GM23338 (cell line): ENCODE results near the gene EPHB2. TPM values are rescaled to one million over a fixed set of nuclear protein-coding genes. Genes with fewer than 3 reads are reported as not detected.
A peak's percentile ranks its signal among the peaks of the same experiment; 100 is the strongest.

ENCODE experiments used
- ATAC-seq: fragments of 200-7000 bp; cut with Tn5 transposase; 3 replicates; pipeline ENCODE4 v1.9.1; 2020
- DNase-seq: peaks from one replicate; pipeline ENCODE4 v3.0.0-alpha.2; 2015; ENCODE audit warnings: low spot score
- H2AFZ ChIP-seq: fragments of 200-600 bp; sonication (generic); 2 replicates; pipeline ENCODE4 v1.8.0; 2016; ENCODE audit warnings: antibody characterized with exemption, mild to moderate bottlenecking, moderate library complexity
- H3F3A ChIP-seq: fragments of 200-600 bp; sonication (generic); replicated peaks from 2 replicates; pipeline ENCODE4 v1.8.0; 2017; ENCODE audit warnings: antibody characterized with exemption, mixed run types, low read depth
- H3K27ac ChIP-seq: fragments of 200-600 bp; sonication (generic); 2 replicates; pipeline ENCODE4 v1.6.1; 2016; ENCODE audit warnings: low read depth
- H3K27me3 ChIP-seq: fragments of 200-600 bp; sonication (generic); 2 replicates; pipeline ENCODE4 v1.8.0; 2016; ENCODE audit warnings: mild to moderate bottlenecking, mixed run types, moderate library complexity; ENCODE audit not compliant: insufficient read depth
- H3K36me3 ChIP-seq: fragments of 200-600 bp; sonication (generic); 2 replicates; pipeline ENCODE4 v1.8.0; 2016; ENCODE audit warnings: mild to moderate bottlenecking; ENCODE audit not compliant: insufficient read depth
- H3K4me1 ChIP-seq: fragments of 200-600 bp; sonication (generic); 2 replicates; pipeline ENCODE4 v1.8.0; 2016; ENCODE audit warnings: mild to moderate bottlenecking, moderate library complexity; ENCODE audit not compliant: insufficient read depth
- H3K4me2 ChIP-seq: fragments of 200-600 bp; sonication (generic); 2 replicates; pipeline ENCODE4 v1.7.1; 2017; ENCODE audit warnings: mixed run types
- H3K4me3 ChIP-seq: fragments of 200-600 bp; sonication (generic); 2 replicates; pipeline ENCODE4 v1.6.1; 2016; ENCODE audit warnings: mixed run types
- H3K79me2 ChIP-seq: fragments of 200-600 bp; sonication (generic); replicated peaks from 2 replicates; pipeline ENCODE4 v1.8.0; 2017; ENCODE audit warnings: mild to moderate bottlenecking; ENCODE audit not compliant: insufficient read depth
- H3K9me2 ChIP-seq: fragments of 200-600 bp; sonication (generic); 2 replicates; pipeline ENCODE4 v1.8.0; 2017; ENCODE audit not compliant: insufficient read depth
- H4K20me1 ChIP-seq: fragments of 200-600 bp; sonication (generic); replicated peaks from 2 replicates; pipeline ENCODE4 v1.8.0; 2017; ENCODE audit warnings: mild to moderate bottlenecking; ENCODE audit not compliant: insufficient read depth
- H3K27ac Mint-ChIP-seq: 2 replicates; pipeline ENCODE4 v1.8.0; 2020; ENCODE audit warnings: inconsistent platforms, mild to moderate bottlenecking, moderate library complexity, mixed read lengths
- H3K27me3 Mint-ChIP-seq: 3 replicates; pipeline ENCODE4 v1.8.0; 2022; ENCODE audit warnings: low read depth, mild to moderate bottlenecking, moderate library complexity, mixed read lengths, inconsistent platforms; ENCODE audit not compliant: insufficient read depth, poor library complexity
- H3K36me3 Mint-ChIP-seq: 3 replicates; pipeline ENCODE4 v1.8.0; 2021; ENCODE audit warnings: low read depth, mild to moderate bottlenecking, inconsistent platforms, moderate library complexity, mixed read lengths
- H3K4me1 Mint-ChIP-seq: 3 replicates; pipeline ENCODE4 v1.8.0; 2020; ENCODE audit warnings: mild to moderate bottlenecking, inconsistent platforms, mixed read lengths
- H3K4me3 Mint-ChIP-seq: 3 replicates; pipeline ENCODE4 v1.8.0; 2021; ENCODE audit warnings: moderate library complexity, mild to moderate bottlenecking, inconsistent platforms, mixed read lengths
- H3K9me3 Mint-ChIP-seq: 3 replicates; pipeline ENCODE4 v1.8.0; 2020; ENCODE audit warnings: moderate library complexity, mild to moderate bottlenecking, inconsistent platforms, mixed read lengths
- EZH2phosphoT487 ChIP-seq: fragments of 200-600 bp; sonication (generic); IDR thresholded peaks from one replicate; pipeline ENCODE4 v1.8.1; 2018; ENCODE audit warnings: antibody characterized with exemption; ENCODE audit not compliant: unreplicated experiment
- POLR2AphosphoS5 ChIP-seq: IDR thresholded peaks from 2 replicates; pipeline ENCODE4 v1.6.1; 2016; ENCODE audit warnings: antibody characterized with exemption, low read depth
- STAT1 ChIP-seq: IDR thresholded peaks from one replicate; pipeline ENCODE4 v1.6.1; 2016; ENCODE audit warnings: antibody characterized with exemption; ENCODE audit not compliant: unreplicated experiment
- ZNF331 ChIP-seq: fragments of 250-450 bp; sonication (Bioruptor Pico); IDR thresholded peaks from 2 replicates; pipeline ENCODE4 v1.5.0; 2020; ENCODE audit warnings: low read depth, mild to moderate bottlenecking, moderate library complexity
- polyA plus RNA-seq: library from polyadenylated mRNA; unstranded; fragments of >200 nt; fragmentation: Nextera tagmentation; extraction: Ambion mirVana; gene quantifications from 2 replicates; pipeline ENCODE4 v1.2.1, GENCODE V29; 2016
- total RNA-seq: library from RNA; depleted of rRNA; stranded (reverse); fragments of >200 nt; shearing (Covaris generic); gene quantifications from 2 replicates; pipeline ENCODE4 v1.2.3, GENCODE V29; 2014
- TF ChIP-seq, protein P1 (sequence below): IDR thresholded peaks from 2 replicates; pipeline ENCODE4 v1.6.1; 2016; ENCODE audit warnings: antibody characterized with exemption
- TF ChIP-seq, protein P2 (sequence below): fragments of 250-450 bp; sonication (Bioruptor Pico); IDR thresholded peaks from 2 replicates; pipeline ENCODE4 v1.5.0; 2020; ENCODE audit warnings: mild to moderate bottlenecking, moderate library complexity

EPHB2 gene
- total and polyA plus RNA-seq, 2 experiments from 2014 or later: 4.1 to 20.1 TPM

DNA sequence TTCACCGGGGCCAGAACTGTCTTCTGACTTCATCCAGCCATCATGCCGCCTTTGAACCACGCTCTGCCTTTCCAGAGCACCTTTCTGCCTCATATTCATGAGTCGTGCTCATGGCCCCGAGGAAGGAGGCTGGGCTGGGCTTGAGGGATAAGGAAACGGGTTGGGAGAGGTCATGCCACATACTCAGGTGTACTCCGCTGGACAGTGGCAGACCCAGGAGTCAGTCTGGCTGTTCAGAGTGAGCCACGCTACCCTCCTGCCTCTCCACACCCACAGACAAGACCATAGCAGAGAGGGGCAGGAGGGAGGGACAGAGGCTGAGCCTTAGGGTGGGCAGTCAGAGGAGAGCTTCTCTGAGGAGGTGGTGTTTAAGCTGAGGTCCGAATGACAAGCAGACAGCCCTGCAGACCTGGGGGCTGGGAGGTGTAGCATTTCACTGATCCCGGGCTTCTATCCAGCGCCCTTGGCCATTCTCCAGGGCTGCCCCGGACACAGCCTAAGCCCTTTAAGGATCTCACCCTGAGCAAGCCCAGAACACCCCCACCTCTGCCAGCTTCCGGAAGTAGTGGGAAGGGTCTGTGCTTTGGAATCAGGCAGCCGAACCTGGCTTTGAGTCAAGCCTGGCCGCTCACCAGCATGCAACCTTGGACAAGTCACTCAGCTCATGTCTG lies 159.7 kb downstream of the EPHB2 start:
- ATAC-seq: peak; percentile 64
- H3K4me3 Mint-ChIP-seq: no peak overlapping the region
- DNase-seq: no peak
- peaks cover 3% of the 10 kb centered on the region for H3K27me3 Mint-ChIP-seq
- Histone ChIP-seq H3K4me1 (no peaks in the 10 kb centered on the region), H3F3A (no peaks in the 10 kb centered on the region), H3K79me2 (no peaks in the 10 kb centered on the region), H3K4me2 (no peak overlapping the region), H3K9me2 (no peaks in the 10 kb centered on the region), H3K36me3 (no peaks in the 10 kb centered on the region), H3K4me3 (no peak overlapping the region), H3K27ac (no peak overlapping the region), H2AFZ (no peak overlapping the region), H3K27me3 (no peaks in the 10 kb centered on the region), H4K20me1 (no peaks in the 10 kb centered on the region)
- peaks cover 9% of the 10 kb centered on the region for H3K4me1 Mint-ChIP-seq
- no peak overlapping the region for H3K27ac Mint-ChIP-seq
- peaks cover 3% of the 10 kb centered on the region; the same call in 2 of the 3 replicates for H3K36me3 Mint-ChIP-seq
- TF ChIP-seq, protein P1, sequence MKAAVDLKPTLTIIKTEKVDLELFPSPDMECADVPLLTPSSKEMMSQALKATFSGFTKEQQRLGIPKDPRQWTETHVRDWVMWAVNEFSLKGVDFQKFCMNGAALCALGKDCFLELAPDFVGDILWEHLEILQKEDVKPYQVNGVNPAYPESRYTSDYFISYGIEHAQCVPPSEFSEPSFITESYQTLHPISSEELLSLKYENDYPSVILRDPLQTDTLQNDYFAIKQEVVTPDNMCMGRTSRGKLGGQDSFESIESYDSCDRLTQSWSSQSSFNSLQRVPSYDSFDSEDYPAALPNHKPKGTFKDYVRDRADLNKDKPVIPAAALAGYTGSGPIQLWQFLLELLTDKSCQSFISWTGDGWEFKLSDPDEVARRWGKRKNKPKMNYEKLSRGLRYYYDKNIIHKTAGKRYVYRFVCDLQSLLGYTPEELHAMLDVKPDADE: no peak
- TF ChIP-seq, protein P2, sequence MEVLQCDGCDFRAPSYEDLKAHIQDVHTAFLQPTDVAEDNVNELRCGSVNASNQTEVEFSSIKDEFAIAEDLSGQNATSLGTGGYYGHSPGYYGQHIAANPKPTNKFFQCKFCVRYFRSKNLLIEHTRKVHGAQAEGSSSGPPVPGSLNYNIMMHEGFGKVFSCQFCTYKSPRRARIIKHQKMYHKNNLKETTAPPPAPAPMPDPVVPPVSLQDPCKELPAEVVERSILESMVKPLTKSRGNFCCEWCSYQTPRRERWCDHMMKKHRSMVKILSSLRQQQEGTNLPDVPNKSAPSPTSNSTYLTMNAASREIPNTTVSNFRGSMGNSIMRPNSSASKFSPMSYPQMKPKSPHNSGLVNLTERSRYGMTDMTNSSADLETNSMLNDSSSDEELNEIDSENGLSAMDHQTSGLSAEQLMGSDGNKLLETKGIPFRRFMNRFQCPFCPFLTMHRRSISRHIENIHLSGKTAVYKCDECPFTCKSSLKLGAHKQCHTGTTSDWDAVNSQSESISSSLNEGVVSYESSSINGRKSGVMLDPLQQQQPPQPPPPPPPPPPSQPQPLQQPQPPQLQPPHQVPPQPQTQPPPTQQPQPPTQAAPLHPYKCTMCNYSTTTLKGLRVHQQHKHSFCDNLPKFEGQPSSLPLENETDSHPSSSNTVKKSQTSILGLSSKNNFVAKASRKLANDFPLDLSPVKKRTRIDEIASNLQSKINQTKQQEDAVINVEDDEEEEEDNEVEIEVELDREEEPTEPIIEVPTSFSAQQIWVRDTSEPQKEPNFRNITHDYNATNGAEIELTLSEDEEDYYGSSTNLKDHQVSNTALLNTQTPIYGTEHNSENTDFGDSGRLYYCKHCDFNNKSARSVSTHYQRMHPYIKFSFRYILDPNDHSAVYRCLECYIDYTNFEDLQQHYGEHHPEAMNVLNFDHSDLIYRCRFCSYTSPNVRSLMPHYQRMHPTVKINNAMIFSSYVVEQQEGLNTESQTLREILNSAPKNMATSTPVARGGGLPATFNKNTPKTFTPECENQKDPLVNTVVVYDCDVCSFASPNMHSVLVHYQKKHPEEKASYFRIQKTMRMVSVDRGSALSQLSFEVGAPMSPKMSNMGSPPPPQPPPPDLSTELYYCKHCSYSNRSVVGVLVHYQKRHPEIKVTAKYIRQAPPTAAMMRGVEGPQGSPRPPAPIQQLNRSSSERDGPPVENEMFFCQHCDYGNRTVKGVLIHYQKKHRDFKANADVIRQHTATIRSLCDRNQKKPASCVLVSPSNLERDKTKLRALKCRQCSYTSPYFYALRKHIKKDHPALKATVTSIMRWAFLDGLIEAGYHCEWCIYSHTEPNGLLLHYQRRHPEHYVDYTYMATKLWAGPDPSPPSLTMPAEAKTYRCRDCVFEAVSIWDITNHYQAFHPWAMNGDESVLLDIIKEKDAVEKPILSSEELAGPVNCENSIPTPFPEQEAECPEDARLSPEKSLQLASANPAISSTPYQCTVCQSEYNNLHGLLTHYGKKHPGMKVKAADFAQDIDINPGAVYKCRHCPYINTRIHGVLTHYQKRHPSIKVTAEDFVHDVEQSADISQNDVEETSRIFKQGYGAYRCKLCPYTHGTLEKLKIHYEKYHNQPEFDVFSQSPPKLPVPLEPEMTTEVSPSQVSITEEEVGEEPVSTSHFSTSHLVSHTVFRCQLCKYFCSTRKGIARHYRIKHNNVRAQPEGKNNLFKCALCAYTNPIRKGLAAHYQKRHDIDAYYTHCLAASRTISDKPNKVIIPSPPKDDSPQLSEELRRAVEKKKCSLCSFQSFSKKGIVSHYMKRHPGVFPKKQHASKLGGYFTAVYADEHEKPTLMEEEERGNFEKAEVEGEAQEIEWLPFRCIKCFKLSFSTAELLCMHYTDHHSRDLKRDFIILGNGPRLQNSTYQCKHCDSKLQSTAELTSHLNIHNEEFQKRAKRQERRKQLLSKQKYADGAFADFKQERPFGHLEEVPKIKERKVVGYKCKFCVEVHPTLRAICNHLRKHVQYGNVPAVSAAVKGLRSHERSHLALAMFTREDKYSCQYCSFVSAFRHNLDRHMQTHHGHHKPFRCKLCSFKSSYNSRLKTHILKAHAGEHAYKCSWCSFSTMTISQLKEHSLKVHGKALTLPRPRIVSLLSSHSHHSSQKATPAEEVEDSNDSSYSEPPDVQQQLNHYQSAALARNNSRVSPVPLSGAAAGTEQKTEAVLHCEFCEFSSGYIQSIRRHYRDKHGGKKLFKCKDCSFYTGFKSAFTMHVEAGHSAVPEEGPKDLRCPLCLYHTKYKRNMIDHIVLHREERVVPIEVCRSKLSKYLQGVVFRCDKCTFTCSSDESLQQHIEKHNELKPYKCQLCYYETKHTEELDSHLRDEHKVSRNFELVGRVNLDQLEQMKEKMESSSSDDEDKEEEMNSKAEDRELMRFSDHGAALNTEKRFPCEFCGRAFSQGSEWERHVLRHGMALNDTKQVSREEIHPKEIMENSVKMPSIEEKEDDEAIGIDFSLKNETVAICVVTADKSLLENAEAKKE (CRISPR knock-in tag): no peak
- no peak for TF ChIP-seq EZH2phosphoT487
- no peak for TF ChIP-seq POLR2AphosphoS5
- TF ChIP-seq STAT1: no peak
- TF ChIP-seq ZNF331 (CRISPR knock-in tag): no peak
- no peaks in the 10 kb centered on the region; the same call in 2 of the 3 replicates for H3K9me3 Mint-ChIP-seq
